ENCODE results near the gene C5AR2.

The C5AR2 gene

DNA sequence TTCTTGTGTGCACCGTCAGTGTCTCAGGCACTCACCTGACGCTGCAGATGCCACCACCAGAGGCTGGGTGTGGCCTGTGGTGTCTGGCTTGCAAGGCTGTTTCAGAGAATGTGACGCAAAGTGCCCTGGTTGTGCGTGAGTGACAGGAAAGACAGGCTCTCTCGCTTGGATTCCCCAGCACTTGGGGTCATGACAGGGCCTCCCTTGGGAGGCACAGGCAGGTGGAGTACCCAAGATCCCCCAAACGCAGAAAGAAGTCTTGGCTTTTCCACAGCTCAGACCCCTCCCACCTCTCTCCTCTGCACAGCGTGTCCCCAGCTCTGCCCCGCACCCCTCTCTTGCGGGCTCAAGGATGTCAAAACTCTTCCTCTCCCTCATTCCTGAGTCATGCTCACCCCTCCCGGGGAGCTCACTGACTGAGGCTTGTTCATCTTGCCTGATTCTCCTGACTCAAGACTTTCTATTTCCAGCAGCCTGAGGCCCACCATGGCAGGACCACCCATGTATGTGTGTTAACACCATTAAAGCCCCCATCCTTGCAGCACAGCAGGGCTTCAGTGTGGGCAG is 38.2 kb downstream of the C5AR2 start:
- Histone ChIP-seq H3K27me3 (ENCODE audit: low read depth, low read length) (no peaks in the 10 kb centered on the region), H4K20me1 (ENCODE audit: insufficient read depth, low read length) (no peaks in the 10 kb centered on the region; the same call in 1 of the 2 replicates), H2AFZ (ENCODE audit: low read depth, low read length) (no peak overlapping the region), H3K9ac (ENCODE audit: low read length) (no peak overlapping the region), H3K79me2 (ENCODE audit: low read length) (no peaks in the 10 kb centered on the region), H3K4me2 (ENCODE audit: low read length) (no peak overlapping the region), H3K27ac (ENCODE audit: low read length) (no peak overlapping the region), H3K4me1 (ENCODE audit: low read length) (no peaks in the 10 kb centered on the region), H3K9me3 (ENCODE audit: insufficient read depth, low read length) (no peaks in the 10 kb centered on the region), H3K36me3 (replicated peaks; ENCODE audit: low read depth, low read length) (peaks cover 45% of the 10 kb centered on the region), H3K4me3 (ENCODE audit: low read length) (no peak overlapping the region)
- TF ChIP-seq EZH2phosphoT487 (IDR thresholded peaks at IDR 0.05; ENCODE audit: low read depth), result no peak
- TF ChIP-seq, protein P1, sequence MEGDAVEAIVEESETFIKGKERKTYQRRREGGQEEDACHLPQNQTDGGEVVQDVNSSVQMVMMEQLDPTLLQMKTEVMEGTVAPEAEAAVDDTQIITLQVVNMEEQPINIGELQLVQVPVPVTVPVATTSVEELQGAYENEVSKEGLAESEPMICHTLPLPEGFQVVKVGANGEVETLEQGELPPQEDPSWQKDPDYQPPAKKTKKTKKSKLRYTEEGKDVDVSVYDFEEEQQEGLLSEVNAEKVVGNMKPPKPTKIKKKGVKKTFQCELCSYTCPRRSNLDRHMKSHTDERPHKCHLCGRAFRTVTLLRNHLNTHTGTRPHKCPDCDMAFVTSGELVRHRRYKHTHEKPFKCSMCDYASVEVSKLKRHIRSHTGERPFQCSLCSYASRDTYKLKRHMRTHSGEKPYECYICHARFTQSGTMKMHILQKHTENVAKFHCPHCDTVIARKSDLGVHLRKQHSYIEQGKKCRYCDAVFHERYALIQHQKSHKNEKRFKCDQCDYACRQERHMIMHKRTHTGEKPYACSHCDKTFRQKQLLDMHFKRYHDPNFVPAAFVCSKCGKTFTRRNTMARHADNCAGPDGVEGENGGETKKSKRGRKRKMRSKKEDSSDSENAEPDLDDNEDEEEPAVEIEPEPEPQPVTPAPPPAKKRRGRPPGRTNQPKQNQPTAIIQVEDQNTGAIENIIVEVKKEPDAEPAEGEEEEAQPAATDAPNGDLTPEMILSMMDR (IDR thresholded peaks at IDR 0.05; ENCODE audit: low read depth, low read length), result no peak

DNA sequence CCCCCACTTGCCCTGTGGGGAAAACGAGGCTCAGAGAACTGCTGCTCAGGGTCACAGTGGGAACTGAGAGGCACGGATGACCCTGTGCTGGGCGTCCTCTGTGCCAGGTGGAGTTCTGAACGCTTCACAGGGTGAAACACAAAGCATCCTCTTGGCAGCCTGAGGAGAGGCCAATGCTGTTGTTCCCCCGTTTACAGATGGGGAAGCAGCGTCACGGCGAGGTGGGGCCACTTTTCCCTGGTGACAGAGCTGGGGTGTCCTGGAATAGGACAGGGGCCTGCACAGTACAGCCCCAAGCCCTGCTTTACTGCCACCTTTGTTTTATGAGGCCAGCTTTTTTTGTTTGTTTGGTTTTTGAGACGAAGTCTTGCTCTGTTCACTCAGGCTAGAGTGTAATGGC is 39.3 kb downstream of the C5AR2 start:
- Histone ChIP-seq H3K4me2 (ENCODE audit: low read length) (no peak overlapping the region), H3K9ac (ENCODE audit: low read length) (no peak overlapping the region), H3K36me3 (replicated peaks; ENCODE audit: low read depth, low read length) (peaks cover 55% of the 10 kb centered on the region), H3K27ac (ENCODE audit: low read length) (no peak overlapping the region), H2AFZ (ENCODE audit: low read depth, low read length) (no peak overlapping the region), H3K4me3 (ENCODE audit: low read length) (no peak overlapping the region), H3K4me1 (ENCODE audit: low read length) (no peaks in the 10 kb centered on the region), H4K20me1 (ENCODE audit: insufficient read depth, low read length) (no peaks in the 10 kb centered on the region; the same call in 1 of the 2 replicates), H3K27me3 (ENCODE audit: low read depth, low read length) (no peaks in the 10 kb centered on the region), H3K9me3 (ENCODE audit: insufficient read depth, low read length) (no peaks in the 10 kb centered on the region), H3K79me2 (ENCODE audit: low read length) (no peaks in the 10 kb centered on the region)
- TF ChIP-seq, protein P1 (IDR thresholded peaks at IDR 0.05; ENCODE audit: low read depth, low read length), result no peak
- TF ChIP-seq EZH2phosphoT487 (IDR thresholded peaks at IDR 0.05; ENCODE audit: low read depth), result no peak

DNA sequence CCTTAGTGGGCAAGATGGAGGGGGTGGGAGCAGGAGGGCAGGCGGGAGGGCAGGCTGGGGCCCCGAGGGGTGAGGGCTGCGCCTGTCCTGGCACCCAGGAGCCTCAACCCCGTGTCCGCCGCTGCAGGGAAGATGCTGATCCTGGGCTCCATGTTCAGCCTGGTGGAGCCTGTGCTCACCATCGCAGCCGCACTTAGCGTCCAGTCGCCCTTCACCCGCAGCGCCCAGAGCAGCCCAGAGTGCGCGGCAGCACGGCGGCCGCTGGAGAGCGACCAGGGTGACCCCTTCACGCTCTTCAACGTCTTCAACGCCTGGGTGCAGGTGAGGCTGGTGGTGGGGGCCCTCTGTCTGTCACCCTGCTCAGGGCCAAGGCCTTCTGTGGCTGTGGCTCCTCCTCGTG is 40.6 kb downstream of the C5AR2 start:
- Histone ChIP-seq H2AFZ (ENCODE audit: low read depth, low read length) (no peak overlapping the region), H3K36me3 (replicated peaks; ENCODE audit: low read depth, low read length) (peaks cover 63% of the 10 kb centered on the region)

More for the DNA sequence above, 40.6 kb downstream of the C5AR2 start:
- Histone ChIP-seq H3K27me3 (ENCODE audit: low read depth, low read length) (no peaks in the 10 kb centered on the region), H4K20me1 (ENCODE audit: insufficient read depth, low read length) (no peaks in the 10 kb centered on the region; the same call in 1 of the 2 replicates), H3K9ac (ENCODE audit: low read length) (no peak overlapping the region), H3K4me1 (ENCODE audit: low read length) (no peaks in the 10 kb centered on the region), H3K27ac (ENCODE audit: low read length) (no peak overlapping the region), H3K4me3 (ENCODE audit: low read length) (no peak overlapping the region), H3K4me2 (ENCODE audit: low read length) (no peak overlapping the region), H3K9me3 (ENCODE audit: insufficient read depth, low read length) (no peaks in the 10 kb centered on the region), H3K79me2 (ENCODE audit: low read length) (no peaks in the 10 kb centered on the region)
- TF ChIP-seq, protein P1 (IDR thresholded peaks at IDR 0.05; ENCODE audit: low read depth, low read length), result no peak
- TF ChIP-seq EZH2phosphoT487 (IDR thresholded peaks at IDR 0.05; ENCODE audit: low read depth), result no peak
